Duodenal mucosa (tissue), 2 donors: Measurements from ENCODE around the gene SLC6A1.

Experiments
- H3K27ac ChIP-seq: one replicate; pipeline ENCODE4 v1.7.0; 2013; ENCODE audit warnings: low read depth, low read length
- H3K27me3 ChIP-seq, 2 donors: one replicate each; pipeline ENCODE4 v1.7.0; 2013; ENCODE audit warnings: low read length in 2 of 2, control low read depth in 1 of 2; ENCODE audit not compliant: insufficient read depth in 2 of 2, control insufficient read depth in 1 of 2
- H3K36me3 ChIP-seq, 2 donors: one replicate each; pipeline ENCODE4 v1.7.0; 2013; ENCODE audit warnings: low read length in 2 of 2, control low read depth in 1 of 2; ENCODE audit not compliant: insufficient read depth in 2 of 2, control insufficient read depth in 1 of 2
- H3K4me1 ChIP-seq, 2 donors: one replicate each; pipeline ENCODE4 v1.7.0; 2013; ENCODE audit warnings: low read length in 2 of 2, control low read depth in 1 of 2; ENCODE audit not compliant: insufficient read depth in 2 of 2, control insufficient read depth in 1 of 2
- H3K4me3 ChIP-seq, 2 donors: one replicate each; pipeline ENCODE4 v1.7.0; 2013; ENCODE audit warnings: low read length in 2 of 2, low read depth in 1 of 2
- H3K9ac ChIP-seq, 2 donors: one replicate each; pipeline ENCODE4 v1.7.0; 2013; ENCODE audit warnings: low read length in 2 of 2, low read depth in 1 of 2
- H3K9me3 ChIP-seq, 2 donors: one replicate each; pipeline ENCODE4 v1.7.0; 2013; ENCODE audit warnings: low read length in 2 of 2, control low read depth in 1 of 2; ENCODE audit not compliant: control insufficient read depth in 1 of 2

The SLC6A1 gene

DNA sequence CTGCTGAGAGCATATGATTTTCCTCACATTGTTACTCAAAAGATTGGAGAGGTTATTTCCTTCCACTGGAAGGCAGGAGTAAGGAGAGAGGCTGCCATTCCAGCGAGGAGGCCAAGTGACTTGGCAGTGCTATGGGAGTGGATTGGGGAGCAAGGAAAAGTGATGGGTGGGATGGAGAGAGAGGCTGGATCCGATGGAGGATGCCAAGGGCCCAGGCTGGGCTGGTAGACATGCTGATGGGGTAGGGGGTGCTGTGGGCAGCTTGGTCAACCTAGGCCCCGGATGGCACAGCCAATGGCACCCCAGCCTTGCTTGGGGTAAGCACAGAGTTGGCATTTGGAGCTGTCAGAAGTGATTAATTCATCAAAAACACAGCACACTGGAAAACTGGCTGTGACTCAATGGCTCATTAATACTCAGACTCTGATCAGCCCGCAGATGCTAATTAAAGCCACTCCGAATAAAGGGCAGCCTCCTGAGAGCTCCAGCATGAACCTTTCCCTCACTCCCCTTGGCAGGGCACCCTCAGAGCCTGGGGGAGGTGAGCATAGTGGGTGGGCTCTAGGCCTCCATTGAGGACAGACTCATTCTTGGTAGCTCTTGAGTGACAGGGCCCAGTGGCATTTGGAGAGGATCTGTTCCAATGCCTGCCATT, 22.1 kb upstream of the SLC6A1 start:
- no peaks in the 10 kb centered on the region for H3K36me3 ChIP-seq
- no peak overlapping the region for H3K27ac ChIP-seq
- peaks cover 7 to 8% of the 10 kb centered on the region in 2 donors for H3K27me3 ChIP-seq
- H3K9me3 ChIP-seq, result no peaks in the 10 kb centered on the region
- H3K4me3 ChIP-seq, result no peak overlapping the region
- H3K4me1 ChIP-seq, result no peaks in the 10 kb centered on the region
- no peak overlapping the region for H3K9ac ChIP-seq

- Histone ChIP-seq H3K4me3 (no peak overlapping the region), H3K9ac (no peak overlapping the region), H3K27me3 (peaks cover 7 to 8% of the 10 kb centered on the region in 2 donors), H3K4me1 (no peaks in the 10 kb centered on the region), H3K27ac (no peak overlapping the region), H3K36me3 (no peaks in the 10 kb centered on the region), H3K9me3 (no peaks in the 10 kb centered on the region)
Measured at GRCh38 chr3:10972072-10972782, 20.3 kb upstream of the SLC6A1 start.

DNA sequence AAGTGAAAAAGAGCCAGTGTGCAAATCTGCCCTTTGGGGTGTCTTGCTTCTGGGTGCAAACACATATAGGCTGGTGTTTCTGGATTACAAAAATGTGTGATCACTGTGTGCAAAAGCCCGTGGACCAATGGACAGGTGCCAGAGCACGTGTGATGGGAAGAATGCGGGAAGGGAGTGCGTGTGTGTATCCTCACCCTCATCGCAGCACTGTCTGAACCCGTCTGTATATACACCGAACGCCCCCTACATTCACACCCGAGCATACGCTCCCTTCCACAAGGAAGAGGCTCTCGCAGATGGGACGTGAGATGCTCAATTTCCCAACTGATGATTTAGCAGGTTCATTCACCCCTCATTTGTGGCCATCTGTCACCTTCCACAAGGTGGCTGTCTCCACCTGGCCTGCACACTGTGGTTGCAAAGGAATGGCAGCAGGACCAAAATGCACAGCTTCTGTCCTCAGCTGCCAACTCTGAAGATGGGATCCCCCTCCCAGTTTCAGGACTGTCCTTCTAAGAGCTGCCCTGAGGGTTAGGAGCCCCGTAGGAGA, 19.4 kb upstream of the SLC6A1 start:
- Histone ChIP-seq H3K4me3 (no peak overlapping the region), H3K9me3 (no peaks in the 10 kb centered on the region), H3K36me3 (no peaks in the 10 kb centered on the region), H3K27me3 (peaks cover 7 to 8% of the 10 kb centered on the region in 2 donors), H3K27ac (no peak overlapping the region), H3K9ac (no peak overlapping the region), H3K4me1 (no peaks in the 10 kb centered on the region)

DNA sequence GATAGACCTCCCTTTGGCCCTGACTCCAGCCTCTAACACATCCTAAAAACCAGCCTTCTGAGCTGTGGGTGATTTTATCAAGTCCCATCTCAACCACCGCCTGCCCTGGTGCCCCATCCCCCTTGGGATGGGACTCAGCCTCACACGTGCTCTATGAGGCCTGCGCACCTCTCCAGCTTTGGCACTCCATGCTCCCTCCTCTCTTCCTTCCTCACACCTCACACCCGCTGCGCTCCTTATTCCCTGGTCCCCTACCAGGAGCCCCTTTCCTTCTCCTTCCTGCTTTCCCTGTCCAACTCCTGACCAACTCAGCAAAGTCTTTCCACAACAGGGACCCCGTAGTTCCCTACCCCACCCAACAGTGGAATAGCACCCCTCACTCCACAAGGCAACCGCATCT, 18.4 kb upstream of the SLC6A1 start:
- Histone ChIP-seq H3K9me3 (no peaks in the 10 kb centered on the region), H3K9ac (no peak overlapping the region), H3K36me3 (no peaks in the 10 kb centered on the region), H3K4me1 (no peaks in the 10 kb centered on the region), H3K4me3 (no peak overlapping the region), H3K27ac (no peak overlapping the region), H3K27me3 (peaks cover 7 to 8% of the 10 kb centered on the region in 2 donors)

DNA sequence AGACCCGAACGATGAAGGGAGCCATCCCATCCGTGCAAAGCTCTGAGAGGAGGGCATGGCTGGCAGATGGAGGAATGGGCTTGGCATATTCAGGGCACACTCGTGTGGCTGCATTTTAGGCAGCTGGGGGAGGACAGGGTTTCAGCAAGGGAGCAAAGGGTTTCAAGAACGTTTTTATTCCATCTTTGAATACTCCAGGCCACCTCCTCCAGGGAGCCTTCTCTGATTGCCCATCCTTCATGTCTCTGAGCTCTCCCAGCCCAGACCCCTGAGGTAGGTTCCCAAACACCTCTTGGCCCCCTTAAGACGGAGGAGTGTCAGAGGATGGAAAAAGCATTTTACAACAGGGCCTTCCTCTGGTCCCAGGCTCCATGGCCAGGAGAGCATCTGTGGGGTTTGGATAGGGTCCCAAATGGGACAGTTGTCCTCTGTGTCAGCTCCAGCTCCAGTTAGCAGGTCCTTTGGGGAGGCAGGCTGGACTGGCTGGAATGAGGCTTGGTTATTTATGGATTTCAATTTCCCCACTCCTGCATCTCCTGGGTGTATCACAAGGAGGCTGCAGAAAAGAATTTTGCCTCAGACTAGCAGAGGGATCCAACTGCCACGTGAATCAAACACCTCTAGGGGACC, 17.7 kb upstream of the SLC6A1 start:
- Histone ChIP-seq H3K4me1 (no peaks in the 10 kb centered on the region), H3K9ac (no peak overlapping the region), H3K27me3 (peaks cover 7 to 8% of the 10 kb centered on the region in 2 donors), H3K9me3 (no peaks in the 10 kb centered on the region), H3K36me3 (no peaks in the 10 kb centered on the region), H3K4me3 (no peak overlapping the region), H3K27ac (no peak overlapping the region)

DNA sequence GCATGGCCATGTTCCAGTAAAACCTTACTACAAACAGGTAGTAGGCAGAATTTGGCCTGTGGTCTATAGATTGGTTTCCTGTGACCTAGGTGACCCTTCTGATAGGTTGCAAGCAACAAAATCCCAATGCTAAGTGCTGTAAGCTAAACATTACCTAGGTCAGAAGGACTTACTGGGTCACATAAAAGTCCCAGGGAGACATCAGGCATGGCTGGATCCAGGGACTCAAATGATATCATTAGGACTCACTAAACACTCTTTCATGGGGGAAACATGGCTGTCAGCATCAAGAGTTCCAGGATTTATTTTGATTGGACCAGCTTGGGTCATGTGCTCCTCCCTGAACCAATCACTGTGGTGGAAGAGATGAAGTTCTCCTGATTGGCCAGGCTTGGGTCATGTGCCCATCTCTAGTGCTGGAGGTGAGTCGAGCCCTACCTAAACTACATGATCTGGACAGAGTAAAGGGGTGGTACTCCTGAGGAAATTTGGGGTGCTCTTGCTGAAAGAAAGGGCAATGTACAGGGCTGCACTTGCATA, 16.8 kb upstream of the SLC6A1 start:
- Histone ChIP-seq H3K4me1 (no peaks in the 10 kb centered on the region), H3K4me3 (no peak overlapping the region), H3K27me3 (peaks cover 7 to 8% of the 10 kb centered on the region in 2 donors), H3K9ac (no peak overlapping the region), H3K36me3 (no peaks in the 10 kb centered on the region), H3K9me3 (no peaks in the 10 kb centered on the region), H3K27ac (no peak overlapping the region)

- H3K4me1 ChIP-seq, result no peaks in the 10 kb centered on the region
- H3K36me3 ChIP-seq, result no peaks in the 10 kb centered on the region
- no peak overlapping the region for H3K4me3 ChIP-seq
- peaks cover 4 to 7% of the 10 kb centered on the region in 2 donors for H3K27me3 ChIP-seq
- H3K9me3 ChIP-seq, result no peaks in the 10 kb centered on the region
- H3K9ac ChIP-seq, result no peak overlapping the region
- H3K27ac ChIP-seq, result no peak overlapping the region
Measured at GRCh38 chr3:10976770-10977169, 15.8 kb upstream of the SLC6A1 start.

- H3K4me1 ChIP-seq, result no peaks in the 10 kb centered on the region
- no peak overlapping the region for H3K4me3 ChIP-seq
- H3K9me3 ChIP-seq, result no peaks in the 10 kb centered on the region
- H3K9ac ChIP-seq, result no peak overlapping the region
- H3K27me3 ChIP-seq, result peaks cover 0 to 4% of the 10 kb centered on the region in 2 donors
- H3K36me3 ChIP-seq, result no peaks in the 10 kb centered on the region
- no peak overlapping the region for H3K27ac ChIP-seq
Measured at GRCh38 chr3:10977892-10978510, 14.5 kb upstream of the SLC6A1 start.

DNA sequence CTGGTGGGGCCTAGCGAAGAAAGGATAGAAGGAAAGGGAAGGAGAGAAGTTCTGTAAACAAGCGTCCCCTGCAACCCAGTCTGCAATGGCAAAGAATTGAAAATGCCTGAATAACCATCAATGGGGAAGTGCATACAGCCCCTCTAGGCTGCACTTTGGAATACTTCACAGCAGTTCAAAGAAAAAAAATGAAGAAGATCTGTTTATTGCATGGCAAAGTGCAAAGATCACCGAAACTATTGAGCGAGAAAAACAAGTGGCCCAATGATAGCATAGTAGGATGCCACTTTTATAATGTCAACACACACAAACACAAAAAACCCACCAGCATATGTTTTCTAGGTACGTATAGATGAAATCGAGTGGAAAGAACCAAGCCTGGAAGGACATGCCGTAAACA, 13.6 kb upstream of the SLC6A1 start:
- H3K9me3 ChIP-seq, result no peaks in the 10 kb centered on the region
- H3K27ac ChIP-seq, result no peak overlapping the region
- H3K4me3 ChIP-seq, result no peak overlapping the region
- peaks cover 0 to 4% of the 10 kb centered on the region in 2 donors for H3K27me3 ChIP-seq
- H3K4me1 ChIP-seq, result no peaks in the 10 kb centered on the region
- H3K36me3 ChIP-seq, result no peaks in the 10 kb centered on the region
- no peak overlapping the region for H3K9ac ChIP-seq
